Retinal pigment epithelial cell (primary cell): ENCODE measurements around the gene OR51B6.

ENCODE experiments used
- DNase-seq: peaks from one replicate; pipeline ENCODE4 v3.0.0-alpha.2; 2010; ENCODE audit warnings: low read depth
- H3K4me3 ChIP-seq: 2 replicates; pipeline ENCODE4 v1.5.1; 2011; ENCODE audit warnings: mild to moderate bottlenecking, low read length, control low read depth, moderate library complexity
- TF ChIP-seq, protein P1 (sequence below): conservative IDR thresholded peaks from 2 replicates; pipeline ENCODE4 v1.5.1; 2011; ENCODE audit warnings: low read depth, low read length, control low read depth, inconsistent platforms

The OR51B6 gene

DNA sequence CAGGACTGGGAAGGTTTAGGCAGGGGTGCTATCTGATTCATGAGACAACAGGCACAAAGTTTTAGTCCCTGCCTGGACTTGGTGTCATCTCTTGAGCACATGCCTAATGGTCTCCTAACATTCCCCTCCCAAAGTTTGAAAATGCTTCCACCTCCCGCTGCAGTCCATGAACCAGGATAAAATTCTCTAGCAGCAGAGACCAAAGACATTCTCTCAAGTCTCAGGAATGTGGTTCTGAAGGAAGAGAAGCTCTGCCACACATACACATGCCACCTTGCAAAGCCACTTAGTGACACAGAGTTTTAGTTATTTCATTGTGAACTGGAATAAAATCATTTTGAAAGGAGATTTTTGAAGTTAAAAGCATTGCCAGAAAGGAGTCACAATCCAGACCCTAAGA, 15.5 kb downstream of the OR51B6 start:
- H3K4me3 ChIP-seq, result no peak overlapping the region
- TF ChIP-seq, protein P1, sequence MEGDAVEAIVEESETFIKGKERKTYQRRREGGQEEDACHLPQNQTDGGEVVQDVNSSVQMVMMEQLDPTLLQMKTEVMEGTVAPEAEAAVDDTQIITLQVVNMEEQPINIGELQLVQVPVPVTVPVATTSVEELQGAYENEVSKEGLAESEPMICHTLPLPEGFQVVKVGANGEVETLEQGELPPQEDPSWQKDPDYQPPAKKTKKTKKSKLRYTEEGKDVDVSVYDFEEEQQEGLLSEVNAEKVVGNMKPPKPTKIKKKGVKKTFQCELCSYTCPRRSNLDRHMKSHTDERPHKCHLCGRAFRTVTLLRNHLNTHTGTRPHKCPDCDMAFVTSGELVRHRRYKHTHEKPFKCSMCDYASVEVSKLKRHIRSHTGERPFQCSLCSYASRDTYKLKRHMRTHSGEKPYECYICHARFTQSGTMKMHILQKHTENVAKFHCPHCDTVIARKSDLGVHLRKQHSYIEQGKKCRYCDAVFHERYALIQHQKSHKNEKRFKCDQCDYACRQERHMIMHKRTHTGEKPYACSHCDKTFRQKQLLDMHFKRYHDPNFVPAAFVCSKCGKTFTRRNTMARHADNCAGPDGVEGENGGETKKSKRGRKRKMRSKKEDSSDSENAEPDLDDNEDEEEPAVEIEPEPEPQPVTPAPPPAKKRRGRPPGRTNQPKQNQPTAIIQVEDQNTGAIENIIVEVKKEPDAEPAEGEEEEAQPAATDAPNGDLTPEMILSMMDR, result no peak
- DNase-seq, result no peak

DNA sequence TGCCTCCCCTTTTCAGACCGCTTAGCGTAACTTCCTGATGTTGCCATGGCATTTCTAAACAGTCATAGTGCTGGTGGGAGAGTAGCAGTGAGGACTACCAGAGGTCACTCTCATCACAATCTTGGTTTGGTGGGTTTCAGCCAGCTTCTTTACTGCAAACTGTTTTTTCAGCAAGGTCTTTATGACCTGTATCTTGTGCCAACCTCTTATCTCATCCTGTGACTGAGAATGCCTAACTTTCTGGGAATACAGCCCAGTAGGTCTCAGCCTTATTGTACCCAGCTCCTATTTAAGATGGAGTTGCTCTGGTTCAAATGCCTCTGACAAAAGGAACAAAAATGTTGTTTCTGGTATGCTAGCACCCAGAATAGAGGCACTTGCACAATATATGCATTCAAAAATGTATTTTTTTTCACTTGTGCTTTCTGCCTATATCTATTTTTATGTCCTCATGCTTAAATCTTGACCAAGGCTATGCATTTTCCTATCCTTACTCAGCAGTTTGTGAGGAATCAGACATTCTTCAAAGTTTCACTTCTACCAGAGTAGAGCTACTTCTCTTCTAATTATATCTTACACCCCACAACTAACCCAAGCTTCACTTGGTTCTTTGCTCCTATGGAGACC, 16.3 kb downstream of the OR51B6 start:
- peak; percentile 74 for DNase-seq
- TF ChIP-seq, protein P1, result no peak
- no peak overlapping the region for H3K4me3 ChIP-seq

DNA sequence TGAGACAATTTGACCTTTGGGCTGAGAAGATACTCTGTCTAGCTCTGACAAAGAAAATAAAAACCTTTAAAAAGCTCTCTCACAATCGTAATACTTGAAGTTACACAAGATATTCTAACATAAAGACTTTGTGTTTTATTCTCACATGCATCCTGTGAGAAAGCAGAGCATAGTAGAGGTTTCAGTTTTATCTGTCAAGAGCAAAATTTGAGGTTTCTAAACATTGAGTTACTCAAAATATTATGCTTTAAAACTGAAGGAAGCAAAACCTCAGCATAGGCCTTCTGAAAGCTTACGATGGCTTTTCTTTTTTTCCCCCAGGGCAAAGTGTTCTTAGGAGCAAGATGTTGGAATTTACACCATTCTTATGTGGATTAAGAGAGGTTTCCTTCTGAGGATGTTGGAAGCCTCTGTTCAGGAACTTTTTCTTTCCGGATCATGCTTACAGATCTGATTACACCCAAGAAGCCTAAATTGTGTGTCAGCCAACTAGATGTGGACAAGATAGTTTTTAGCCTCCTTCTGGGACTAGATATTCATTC, 17.3 kb downstream of the OR51B6 start:
- no peak overlapping the region for H3K4me3 ChIP-seq
- TF ChIP-seq, protein P1, result no peak
- no peak for DNase-seq

DNA sequence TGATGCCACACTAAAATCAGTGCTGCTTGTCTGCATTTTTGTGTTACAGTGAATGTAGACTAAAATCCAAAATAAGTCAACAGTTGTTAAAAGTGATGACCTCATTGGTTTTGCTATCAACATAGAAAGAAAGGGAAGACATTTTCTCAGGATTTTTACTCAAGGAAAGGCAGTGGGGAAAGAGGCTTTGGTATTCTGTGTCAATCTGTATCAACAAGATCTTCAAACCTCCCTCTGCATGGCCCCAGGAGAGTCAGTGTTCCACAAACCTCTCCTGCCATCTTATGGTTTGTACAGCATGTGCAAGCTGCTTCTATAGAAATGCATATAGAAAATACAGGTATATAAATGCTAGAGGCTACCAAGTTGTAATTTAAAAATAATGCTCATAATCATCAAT, 18.5 kb downstream of the OR51B6 start:
- no peak for DNase-seq
- TF ChIP-seq, protein P1, result peak; percentile 59
- no peak overlapping the region for H3K4me3 ChIP-seq

DNA sequence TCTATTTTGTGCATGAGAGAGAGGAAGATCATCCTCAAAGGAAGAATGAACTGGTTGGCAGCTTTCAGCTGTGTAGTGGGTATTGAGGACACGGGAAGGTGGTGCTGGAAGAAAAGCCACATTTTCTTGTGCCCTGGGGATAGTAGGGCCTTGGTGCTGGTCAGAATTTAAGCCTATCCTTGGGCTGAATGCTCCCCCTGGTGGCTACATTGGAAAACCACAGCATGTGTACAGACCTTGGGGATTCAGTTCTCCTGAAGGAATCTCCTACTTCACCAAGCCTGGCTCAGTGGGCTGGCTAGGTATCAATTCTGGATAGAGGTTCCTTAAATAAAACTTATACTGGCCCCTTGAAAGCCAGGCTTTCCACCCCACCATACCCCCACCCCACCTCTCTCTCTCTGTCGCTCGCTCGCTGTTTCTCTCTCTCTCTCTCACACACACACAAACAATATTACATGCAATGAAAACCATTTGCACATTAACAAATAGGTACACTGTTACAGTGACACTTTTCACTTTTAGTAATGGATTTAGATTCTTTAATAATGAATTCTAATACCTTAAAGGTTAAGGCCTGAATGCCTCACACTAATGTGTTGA, 29.5 kb downstream of the OR51B6 start:
- TF ChIP-seq, protein P1, result peak; percentile 92
- no peak for DNase-seq
- no peak overlapping the region for H3K4me3 ChIP-seq

DNA sequence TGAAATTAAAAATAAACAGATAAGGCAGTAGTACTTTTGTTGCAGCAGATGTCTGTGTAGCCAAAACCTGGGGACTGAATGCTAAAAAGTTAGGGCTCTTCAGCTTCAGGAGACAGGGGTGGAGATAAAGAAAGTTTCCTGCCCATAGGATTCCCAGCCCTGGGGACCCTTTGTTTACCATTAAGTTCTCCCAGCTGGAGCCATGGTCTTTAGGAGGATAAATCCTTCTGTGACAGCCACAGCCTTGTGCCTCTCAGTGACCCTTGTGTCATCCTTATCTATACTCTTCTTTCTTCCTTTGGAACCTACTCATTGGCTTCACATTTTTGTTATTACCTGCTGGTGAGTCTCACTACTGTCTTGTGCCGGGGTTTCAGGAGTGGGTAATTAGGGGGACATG, 32.3 kb downstream of the OR51B6 start, which contains the start of gene OR51M1:
TSS of gene OR51M1 (plus strand) at position 237 of the 400 bp plus-strand sequence. CDS start 5,587 bp downstream, outside the sequence.
- DNase-seq, result no peak
- H3K4me3 ChIP-seq, result no peak within 1 kb of the TSS
- TF ChIP-seq, protein P1, result no peak

DNA sequence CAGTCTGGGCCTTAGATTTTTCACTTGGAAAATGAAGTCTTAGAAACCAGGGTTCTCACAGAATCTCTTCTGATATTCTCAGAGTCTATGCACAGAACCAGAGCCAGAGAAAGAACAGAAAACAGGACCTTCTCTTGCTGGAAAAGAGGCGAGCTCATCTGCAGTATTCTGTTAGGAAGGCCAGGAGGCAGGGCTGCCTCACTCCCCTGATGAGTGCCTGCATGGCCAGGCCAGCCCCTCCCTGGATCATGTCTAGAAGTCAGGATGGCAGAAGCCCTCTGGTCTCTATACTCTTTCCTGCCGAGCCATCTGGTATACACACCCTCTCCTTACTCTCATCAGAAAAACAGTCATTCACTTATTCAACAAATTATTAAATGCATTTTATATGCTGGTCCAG, 33.0 kb downstream of the OR51B6 start:
- no peak overlapping the region for H3K4me3 ChIP-seq
- DNase-seq, result no peak
- TF ChIP-seq, protein P1, result no peak
